Measurements from ENCODE around the gene STUB1. TPM values are rescaled to one million over a fixed set of nuclear protein-coding genes. Genes with fewer than 3 reads are reported as not detected.

STUB1 gene
- total RNA-seq, 1 experiment from 2014 or later: 102 TPM

- Mint-ChIP-seq H3K4me3 (peak overlapping the region; percentile 81 to 86), H3K36me3 (ENCODE audit: insufficient read depth in 1 of 3, low read depth in 3 of 3) (peaks cover 15 to 46% (median 44%) of the 10 kb centered on the region in 3 experiments; a peak in 6 of 7 replicates), H3K27me3 (ENCODE audit: low read depth) (no peaks in the 10 kb centered on the region; the same call in 1 of the 2 replicates), H3K27ac (peak overlapping the region in 1 of 3 experiments; percentile 88; a peak in 2 of 7 replicates), H3K9me3 (no peaks in the 10 kb centered on the region), H3K4me1 (peaks cover 13 to 27% of the 10 kb centered on the region in 2 experiments)
- Histone ChIP-seq H4K8ac (replicated peaks; ENCODE audit: insufficient read length, low read depth, low read length) (no peak overlapping the region), H3K4me1 (ENCODE audit: insufficient read depth, low read length) (no peaks in the 10 kb centered on the region), H3K4ac (ENCODE audit: low read depth, low read length) (no peak overlapping the region), H4K5ac (ENCODE audit: insufficient read length, low read depth, low read length) (no peak overlapping the region), H4K91ac (ENCODE audit: insufficient read length, low read depth, low read length) (no peak overlapping the region), H3K27me3 (ENCODE audit: insufficient read depth, low read length) (no peaks in the 10 kb centered on the region), H2BK15ac (ENCODE audit: low read depth, low read length) (no peak overlapping the region), H2AFZ (ENCODE audit: low read length) (no peak overlapping the region), H2AK5ac (ENCODE audit: insufficient read length, low read length) (no peak overlapping the region), H3K23ac (ENCODE audit: insufficient read length, low read depth, low read length) (no peak overlapping the region), H3K79me1 (ENCODE audit: insufficient read depth, low read depth, low read length, poor library complexity, severe bottlenecking) (no peaks in the 10 kb centered on the region), H3K9ac (ENCODE audit: extremely low read depth, insufficient read length, low read length) (no peak overlapping the region), H3K9me3 (ENCODE audit: control insufficient read depth, low read depth, low read length) (no peaks in the 10 kb centered on the region), H3K79me2 (ENCODE audit: insufficient read depth, low read length) (peaks cover 2% of the 10 kb centered on the region; the same call in 1 of the 2 replicates), H3K14ac (ENCODE audit: insufficient read depth, low read length) (no peak overlapping the region), H4K20me1 (ENCODE audit: control insufficient read depth, insufficient read depth, insufficient read length) (no peaks in the 10 kb centered on the region), H3T11ph (ENCODE audit: low read length) (no peak overlapping the region), H3K27ac (ENCODE audit: insufficient read length, low read depth, low read length) (no peak overlapping the region), H3K18ac (ENCODE audit: insufficient read length, low read depth, low read length) (no peak overlapping the region), H2BK120ac (ENCODE audit: low read depth, low read length, poor library complexity, severe bottlenecking) (no peak overlapping the region), H3K56ac (ENCODE audit: insufficient read length, low read depth, low read length) (no peak overlapping the region), H3K23me2 (ENCODE audit: insufficient read length, low read depth, low read length, poor library complexity, severe bottlenecking) (peaks cover 11% of the 10 kb centered on the region), H2BK5ac (ENCODE audit: insufficient read length, low read length) (no peak overlapping the region), H2BK20ac (ENCODE audit: low read depth, low read length, poor library complexity, severe bottlenecking) (no peak overlapping the region), H3K4me2 (ENCODE audit: insufficient read depth, insufficient read length, low read length) (peak overlapping the region; percentile 15), H2BK12ac (ENCODE audit: insufficient read length, low read depth, low read length) (no peak overlapping the region)
- no peak for DNase-seq
- TF ChIP-seq, protein P1, sequence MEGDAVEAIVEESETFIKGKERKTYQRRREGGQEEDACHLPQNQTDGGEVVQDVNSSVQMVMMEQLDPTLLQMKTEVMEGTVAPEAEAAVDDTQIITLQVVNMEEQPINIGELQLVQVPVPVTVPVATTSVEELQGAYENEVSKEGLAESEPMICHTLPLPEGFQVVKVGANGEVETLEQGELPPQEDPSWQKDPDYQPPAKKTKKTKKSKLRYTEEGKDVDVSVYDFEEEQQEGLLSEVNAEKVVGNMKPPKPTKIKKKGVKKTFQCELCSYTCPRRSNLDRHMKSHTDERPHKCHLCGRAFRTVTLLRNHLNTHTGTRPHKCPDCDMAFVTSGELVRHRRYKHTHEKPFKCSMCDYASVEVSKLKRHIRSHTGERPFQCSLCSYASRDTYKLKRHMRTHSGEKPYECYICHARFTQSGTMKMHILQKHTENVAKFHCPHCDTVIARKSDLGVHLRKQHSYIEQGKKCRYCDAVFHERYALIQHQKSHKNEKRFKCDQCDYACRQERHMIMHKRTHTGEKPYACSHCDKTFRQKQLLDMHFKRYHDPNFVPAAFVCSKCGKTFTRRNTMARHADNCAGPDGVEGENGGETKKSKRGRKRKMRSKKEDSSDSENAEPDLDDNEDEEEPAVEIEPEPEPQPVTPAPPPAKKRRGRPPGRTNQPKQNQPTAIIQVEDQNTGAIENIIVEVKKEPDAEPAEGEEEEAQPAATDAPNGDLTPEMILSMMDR (conservative IDR thresholded peaks at IDR 0.05): peak; percentile 28; the same call in 2 of the 3 replicates
- WGBS (ENCODE audit: extremely low coverage, insufficient read length, low lambda C conversion rate): no CpG with 5 or more reads among the region's 36 CpGs
These were observed 2.5 kb downstream of the STUB1 start for GRCh38 chr16:682493-683395.

All from H9 (cell line).